GM23338 (cell line): ENCODE measurements around the gene WDR49. TPM values are rescaled to one million over a fixed set of nuclear protein-coding genes. Genes with fewer than 3 reads are reported as not detected.

Source experiments
- ATAC-seq: fragments of 200-7000 bp; cut with Tn5 transposase; 3 replicates; pipeline ENCODE4 v1.9.1; 2020
- DNase-seq: peaks from one replicate; pipeline ENCODE4 v3.0.0-alpha.2; 2015; ENCODE audit warnings: low spot score
- H2AFZ ChIP-seq: fragments of 200-600 bp; sonication (generic); 2 replicates; pipeline ENCODE4 v1.8.0; 2016; ENCODE audit warnings: antibody characterized with exemption, mild to moderate bottlenecking, moderate library complexity
- H3F3A ChIP-seq: fragments of 200-600 bp; sonication (generic); replicated peaks from 2 replicates; pipeline ENCODE4 v1.8.0; 2017; ENCODE audit warnings: antibody characterized with exemption, mixed run types, low read depth
- H3K27ac ChIP-seq: fragments of 200-600 bp; sonication (generic); 2 replicates; pipeline ENCODE4 v1.6.1; 2016; ENCODE audit warnings: low read depth
- H3K27me3 ChIP-seq: fragments of 200-600 bp; sonication (generic); 2 replicates; pipeline ENCODE4 v1.8.0; 2016; ENCODE audit warnings: mild to moderate bottlenecking, mixed run types, moderate library complexity; ENCODE audit not compliant: insufficient read depth
- H3K36me3 ChIP-seq: fragments of 200-600 bp; sonication (generic); 2 replicates; pipeline ENCODE4 v1.8.0; 2016; ENCODE audit warnings: mild to moderate bottlenecking; ENCODE audit not compliant: insufficient read depth
- H3K4me1 ChIP-seq: fragments of 200-600 bp; sonication (generic); 2 replicates; pipeline ENCODE4 v1.8.0; 2016; ENCODE audit warnings: mild to moderate bottlenecking, moderate library complexity; ENCODE audit not compliant: insufficient read depth
- H3K4me2 ChIP-seq: fragments of 200-600 bp; sonication (generic); 2 replicates; pipeline ENCODE4 v1.7.1; 2017; ENCODE audit warnings: mixed run types
- H3K4me3 ChIP-seq: fragments of 200-600 bp; sonication (generic); 2 replicates; pipeline ENCODE4 v1.6.1; 2016; ENCODE audit warnings: mixed run types
- H3K79me2 ChIP-seq: fragments of 200-600 bp; sonication (generic); replicated peaks from 2 replicates; pipeline ENCODE4 v1.8.0; 2017; ENCODE audit warnings: mild to moderate bottlenecking; ENCODE audit not compliant: insufficient read depth
- H3K9me2 ChIP-seq: fragments of 200-600 bp; sonication (generic); 2 replicates; pipeline ENCODE4 v1.8.0; 2017; ENCODE audit not compliant: insufficient read depth
- H4K20me1 ChIP-seq: fragments of 200-600 bp; sonication (generic); replicated peaks from 2 replicates; pipeline ENCODE4 v1.8.0; 2017; ENCODE audit warnings: mild to moderate bottlenecking; ENCODE audit not compliant: insufficient read depth
- H3K27ac Mint-ChIP-seq: 2 replicates; pipeline ENCODE4 v1.8.0; 2020; ENCODE audit warnings: inconsistent platforms, mild to moderate bottlenecking, moderate library complexity, mixed read lengths
- H3K27me3 Mint-ChIP-seq: 3 replicates; pipeline ENCODE4 v1.8.0; 2022; ENCODE audit warnings: low read depth, mild to moderate bottlenecking, moderate library complexity, mixed read lengths, inconsistent platforms; ENCODE audit not compliant: insufficient read depth, poor library complexity
- H3K36me3 Mint-ChIP-seq: 3 replicates; pipeline ENCODE4 v1.8.0; 2021; ENCODE audit warnings: low read depth, mild to moderate bottlenecking, inconsistent platforms, moderate library complexity, mixed read lengths
- H3K4me1 Mint-ChIP-seq: 3 replicates; pipeline ENCODE4 v1.8.0; 2020; ENCODE audit warnings: mild to moderate bottlenecking, inconsistent platforms, mixed read lengths
- H3K4me3 Mint-ChIP-seq: 3 replicates; pipeline ENCODE4 v1.8.0; 2021; ENCODE audit warnings: moderate library complexity, mild to moderate bottlenecking, inconsistent platforms, mixed read lengths
- H3K9me3 Mint-ChIP-seq: 3 replicates; pipeline ENCODE4 v1.8.0; 2020; ENCODE audit warnings: moderate library complexity, mild to moderate bottlenecking, inconsistent platforms, mixed read lengths
- CREB1 ChIP-seq: fragments of 250-450 bp; sonication (Bioruptor Pico); IDR thresholded peaks from 2 replicates; pipeline ENCODE4 v1.5.0; 2020; ENCODE audit warnings: low read depth, mild to moderate bottlenecking, moderate library complexity
- JUNB ChIP-seq: IDR thresholded peaks from one replicate; pipeline ENCODE4 v1.6.1; 2016; ENCODE audit warnings: antibody characterized with exemption; ENCODE audit not compliant: unreplicated experiment
- POLR2AphosphoS5 ChIP-seq: IDR thresholded peaks from 2 replicates; pipeline ENCODE4 v1.6.1; 2016; ENCODE audit warnings: antibody characterized with exemption, low read depth
- STAT1 ChIP-seq: IDR thresholded peaks from one replicate; pipeline ENCODE4 v1.6.1; 2016; ENCODE audit warnings: antibody characterized with exemption; ENCODE audit not compliant: unreplicated experiment
- ZNF462 ChIP-seq: fragments of 250-450 bp; sonication (Bioruptor Pico); IDR thresholded peaks from 2 replicates; pipeline ENCODE4 v1.5.0; 2020; ENCODE audit warnings: mild to moderate bottlenecking, moderate library complexity
- polyA plus RNA-seq: library from polyadenylated mRNA; unstranded; fragments of >200 nt; fragmentation: Nextera tagmentation; extraction: Ambion mirVana; gene quantifications from 2 replicates; pipeline ENCODE4 v1.2.1, GENCODE V29; 2016
- total RNA-seq: library from RNA; depleted of rRNA; stranded (reverse); fragments of >200 nt; shearing (Covaris generic); gene quantifications from 2 replicates; pipeline ENCODE4 v1.2.3, GENCODE V29; 2014
- TF ChIP-seq, protein P1 (sequence below), 2 experiments: fragments of 200-600 bp in 1 of 2; sonication (generic) in 1 of 2; conservative IDR thresholded peaks; 2 replicates each; pipeline versions ENCODE4 v1.5.1 to v1.6.1; 2016 to 2017; ENCODE audit warnings: antibody characterized with exemption in 2 of 2, low read depth in 2 of 2, mild to moderate bottlenecking in 2 of 2, moderate library complexity in 1 of 2

Gene WDR49
- total and polyA plus RNA-seq, 2 experiments from 2014 or later = 1.4 to 1.9 TPM

DNA sequence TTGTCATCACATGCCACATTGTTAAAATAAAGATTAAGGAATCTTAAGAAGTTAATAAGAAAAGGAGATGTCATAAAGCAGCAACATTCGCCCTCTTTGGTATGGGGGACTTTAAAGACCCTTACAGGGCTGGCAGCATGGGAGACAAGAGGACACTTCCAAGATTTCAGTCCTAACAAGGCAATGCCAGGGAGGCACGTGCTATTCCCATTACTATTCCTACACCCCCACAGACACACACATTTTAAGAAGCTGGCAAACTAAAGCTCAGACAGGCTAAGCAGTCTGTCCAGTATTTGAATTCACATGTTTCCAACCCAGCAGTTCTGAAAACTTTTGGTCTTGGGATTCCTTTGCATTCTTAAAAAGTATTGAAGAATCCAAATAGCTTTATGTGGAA lies 80.8 kb downstream of the WDR49 start:
- no peaks in the 10 kb centered on the region for H3K36me3 Mint-ChIP-seq
- H3K27ac Mint-ChIP-seq = no peak overlapping the region
- DNase-seq = no peak

More for the DNA sequence above, 80.8 kb downstream of the WDR49 start:
- TF ChIP-seq JUNB (no peak), CREB1 (CRISPR knock-in tag) (no peak), STAT1 (no peak), POLR2AphosphoS5 (no peak), ZNF462 (CRISPR knock-in tag) (no peak)
- TF ChIP-seq, protein P1, sequence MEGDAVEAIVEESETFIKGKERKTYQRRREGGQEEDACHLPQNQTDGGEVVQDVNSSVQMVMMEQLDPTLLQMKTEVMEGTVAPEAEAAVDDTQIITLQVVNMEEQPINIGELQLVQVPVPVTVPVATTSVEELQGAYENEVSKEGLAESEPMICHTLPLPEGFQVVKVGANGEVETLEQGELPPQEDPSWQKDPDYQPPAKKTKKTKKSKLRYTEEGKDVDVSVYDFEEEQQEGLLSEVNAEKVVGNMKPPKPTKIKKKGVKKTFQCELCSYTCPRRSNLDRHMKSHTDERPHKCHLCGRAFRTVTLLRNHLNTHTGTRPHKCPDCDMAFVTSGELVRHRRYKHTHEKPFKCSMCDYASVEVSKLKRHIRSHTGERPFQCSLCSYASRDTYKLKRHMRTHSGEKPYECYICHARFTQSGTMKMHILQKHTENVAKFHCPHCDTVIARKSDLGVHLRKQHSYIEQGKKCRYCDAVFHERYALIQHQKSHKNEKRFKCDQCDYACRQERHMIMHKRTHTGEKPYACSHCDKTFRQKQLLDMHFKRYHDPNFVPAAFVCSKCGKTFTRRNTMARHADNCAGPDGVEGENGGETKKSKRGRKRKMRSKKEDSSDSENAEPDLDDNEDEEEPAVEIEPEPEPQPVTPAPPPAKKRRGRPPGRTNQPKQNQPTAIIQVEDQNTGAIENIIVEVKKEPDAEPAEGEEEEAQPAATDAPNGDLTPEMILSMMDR (conservative IDR thresholded peaks at IDR 0.05; ENCODE audit: low read depth in 2 of 2) = no peak
- H3K27me3 ChIP-seq = no peaks in the 10 kb centered on the region
- H3K4me2 ChIP-seq = no peak overlapping the region
- no peaks in the 10 kb centered on the region for H3K27me3 Mint-ChIP-seq
- H2AFZ ChIP-seq = no peak overlapping the region
- peaks cover 4% of the 10 kb centered on the region; the same call in 1 of the 2 replicates for H3K4me1 ChIP-seq
- no peaks in the 10 kb centered on the region for H3K9me2 ChIP-seq
- no peaks in the 10 kb centered on the region for H3K79me2 ChIP-seq
- no peaks in the 10 kb centered on the region for H3K9me3 Mint-ChIP-seq
- ATAC-seq = no peak
- H3K27ac ChIP-seq = no peak overlapping the region
- no peak overlapping the region for H3K4me3 Mint-ChIP-seq
- H3F3A ChIP-seq = no peaks in the 10 kb centered on the region
- H3K36me3 ChIP-seq = no peaks in the 10 kb centered on the region
- H3K4me1 Mint-ChIP-seq = peaks cover 10% of the 10 kb centered on the region; the same call in 2 of the 3 replicates
- H3K4me3 ChIP-seq = no peak overlapping the region
- H4K20me1 ChIP-seq = no peaks in the 10 kb centered on the region
